CD1c-positive myeloid dendritic cell (primary cell): ENCODE data around the gene LMAN1L.
"Not testable (repeated sequence)": the region's sequence is repeated elsewhere in the genome, so short reads cannot be mapped to it uniquely, and the experiment has no call there.

Source experiments
- DNase-seq: peaks from one replicate; pipeline ENCODE4 v3.0.0-alpha.2; 2016; ENCODE audit errors: extremely low spot score

Gene LMAN1L

GRCh38 chr15:74782259-74783071 is 30.2 kb upstream of the LMAN1L start:
- DNase-seq, result peak; percentile 76

- peak; percentile 80 for DNase-seq
Measured at GRCh38 chr15:74783072-74783807, 29.4 kb upstream of the LMAN1L start.

GRCh38 chr15:74783808-74784175 is 28.8 kb upstream of the LMAN1L start:
- no peak for DNase-seq

GRCh38 chr15:74784426-74785193 is 28.0 kb upstream of the LMAN1L start:
- DNase-seq, result no peak

GRCh38 chr15:74785194-74786032 is 27.2 kb upstream of the LMAN1L start:
- no peak for DNase-seq

- not testable (repeated sequence) for DNase-seq
Measured at GRCh38 chr15:74786081-74786480, 26.6 kb upstream of the LMAN1L start.

- peak; percentile 73 for DNase-seq
Measured at GRCh38 chr15:74786551-74787165, 26.0 kb upstream of the LMAN1L start.

- DNase-seq, result peak; percentile 96
Measured at GRCh38 chr15:74787251-74788041, 25.2 kb upstream of the LMAN1L start.

- peak; percentile 57 for DNase-seq
Measured at GRCh38 chr15:74788042-74788682, 24.5 kb upstream of the LMAN1L start.

- no peak for DNase-seq
Measured at GRCh38 chr15:74788683-74789151, 23.9 kb upstream of the LMAN1L start.

GRCh38 chr15:74789171-74789631 is 23.4 kb upstream of the LMAN1L start:
- DNase-seq, result no peak

GRCh38 chr15:74789741-74790079 is 22.9 kb upstream of the LMAN1L start:
- no peak for DNase-seq

- peak; percentile 70 for DNase-seq
Measured at GRCh38 chr15:74790080-74790916, 22.3 kb upstream of the LMAN1L start.

GRCh38 chr15:74791007-74791406 is 21.6 kb upstream of the LMAN1L start:
- no peak for DNase-seq

- no peak for DNase-seq
Measured at GRCh38 chr15:74791667-74792066, 21.0 kb upstream of the LMAN1L start.

- no peak for DNase-seq
Measured at GRCh38 chr15:74792227-74793016, 20.2 kb upstream of the LMAN1L start.

- DNase-seq, result peak; percentile 53
Measured at GRCh38 chr15:74793135-74794028, 19.3 kb upstream of the LMAN1L start.
